SIG-M5 treated with dmso at 0.1 percent for 504 hours (cell line): ENCODE measurements around the gene ELFN1.
"Not testable (repeated sequence)": the region's sequence is repeated elsewhere in the genome, so short reads cannot be mapped to it uniquely, and the experiment has no call there.

Experiments used
- DNase-seq: peaks from one replicate; lab custom pipeline; 2025; ENCODE audit not compliant: unreplicated experiment; lab: John Stamatoyannopoulos, UW

ELFN1 gene

DNA sequence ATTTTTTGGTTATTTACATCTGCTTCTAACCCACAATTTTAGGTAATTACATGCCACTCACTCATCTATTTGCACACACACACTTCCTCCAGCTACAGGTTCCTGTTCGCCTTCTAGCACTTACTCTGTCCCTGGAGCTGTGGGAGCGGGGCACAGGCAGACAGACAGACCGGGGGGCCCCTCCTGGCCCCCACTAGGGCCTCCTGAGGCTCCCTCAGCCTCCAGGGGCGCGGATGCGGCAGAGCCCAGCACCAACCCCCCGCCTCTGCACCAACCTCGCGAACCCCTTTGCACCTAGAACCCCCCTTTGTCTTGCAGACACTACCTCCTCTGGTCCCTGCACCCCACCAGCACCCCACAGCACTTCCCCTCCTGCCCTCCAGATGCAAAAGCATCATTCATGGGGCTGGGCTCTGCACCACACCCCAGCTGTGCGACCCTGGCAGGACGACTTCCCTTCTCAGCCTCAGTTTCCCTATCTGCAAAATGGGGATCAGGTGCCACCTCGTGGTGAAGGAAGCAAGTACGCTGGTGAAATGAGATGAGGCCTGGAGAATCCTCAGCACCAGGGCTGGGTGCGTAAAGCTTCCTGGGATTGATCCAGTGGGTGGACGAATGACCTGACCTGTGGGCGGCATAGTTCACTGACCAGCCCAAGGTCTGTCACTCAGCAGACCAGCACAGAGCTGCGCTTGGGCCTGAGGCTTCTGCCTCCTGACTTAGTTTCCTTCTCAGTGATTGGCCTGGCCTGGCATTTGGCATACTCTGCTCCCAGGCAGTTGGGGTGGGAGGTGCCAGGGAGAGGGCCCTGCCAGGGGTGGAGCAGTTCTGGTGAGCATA, 37.9 kb downstream of the ELFN1 start:
- DNase-seq, result no peak

DNA sequence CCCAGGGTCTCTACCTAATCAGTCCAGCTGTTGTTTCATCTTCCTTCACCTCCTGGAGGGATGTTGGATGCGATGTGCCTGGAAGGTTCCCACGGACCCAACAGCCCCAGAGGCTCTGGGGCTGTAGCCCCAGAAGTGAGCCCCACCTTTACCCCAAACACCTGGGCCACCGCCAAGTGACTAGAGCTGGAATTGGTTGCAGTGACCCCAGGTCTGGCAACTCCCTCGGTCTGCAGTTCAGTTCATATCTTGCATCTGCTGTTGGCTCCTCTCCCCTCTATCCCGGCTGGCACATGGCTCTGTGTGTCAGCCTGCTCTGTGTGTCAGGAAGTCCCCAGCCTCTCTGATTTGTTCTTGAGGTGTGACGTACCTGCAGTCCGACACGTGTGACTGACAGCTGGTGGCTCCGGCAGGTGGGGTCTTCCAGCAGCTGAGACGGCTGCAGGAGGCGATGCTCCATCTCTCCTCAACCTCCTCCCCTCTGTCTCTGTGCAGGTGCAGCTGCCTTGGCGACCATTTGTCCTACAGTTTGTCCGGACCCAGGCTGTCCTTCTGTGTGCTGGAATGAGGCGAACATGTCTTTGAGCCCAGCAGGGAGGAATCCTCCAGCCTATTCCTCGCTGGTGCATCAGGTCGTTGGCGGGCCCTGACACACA, 38.6 kb downstream of the ELFN1 start:
- DNase-seq, result no peak

DNA sequence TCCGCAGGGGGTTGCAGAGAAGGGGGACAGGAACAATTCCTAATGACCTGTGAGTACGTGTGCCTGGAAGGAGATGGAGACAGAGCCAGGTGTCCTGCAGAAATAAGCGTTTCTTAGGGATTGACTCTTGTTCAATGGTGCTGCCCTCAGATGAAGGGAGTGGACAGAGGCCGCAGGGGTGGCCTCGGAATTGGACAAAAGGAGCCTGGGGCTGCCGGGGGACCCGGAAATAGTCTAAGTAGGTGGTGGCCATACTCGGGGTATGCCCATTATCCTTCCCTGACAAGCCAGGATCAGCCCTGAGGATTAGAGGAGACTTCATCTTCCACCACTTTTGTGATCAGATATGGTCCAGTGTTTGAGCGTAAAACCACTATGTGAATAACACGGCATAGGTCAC, 39.2 kb downstream of the ELFN1 start:
- no peak for DNase-seq

DNA sequence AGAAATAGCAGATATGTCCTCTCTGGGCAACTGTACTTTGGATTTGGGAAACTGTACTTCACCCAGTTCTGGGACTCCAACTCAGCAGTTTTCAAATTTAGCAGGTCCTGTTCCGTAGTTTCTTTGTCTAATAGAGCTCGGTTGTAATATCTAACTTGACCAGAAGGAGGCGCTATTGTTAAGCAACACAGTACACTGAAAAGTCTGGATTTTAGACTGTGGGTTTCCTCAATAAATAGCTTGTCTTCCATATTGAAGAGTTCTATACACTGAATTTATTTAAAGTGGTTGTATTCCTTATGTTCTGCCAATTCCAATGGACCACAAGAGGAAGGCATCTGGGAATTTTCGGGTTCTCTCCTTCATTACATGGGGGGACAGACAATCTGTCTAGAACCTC, 39.8 kb downstream of the ELFN1 start:
- no peak for DNase-seq

DNA sequence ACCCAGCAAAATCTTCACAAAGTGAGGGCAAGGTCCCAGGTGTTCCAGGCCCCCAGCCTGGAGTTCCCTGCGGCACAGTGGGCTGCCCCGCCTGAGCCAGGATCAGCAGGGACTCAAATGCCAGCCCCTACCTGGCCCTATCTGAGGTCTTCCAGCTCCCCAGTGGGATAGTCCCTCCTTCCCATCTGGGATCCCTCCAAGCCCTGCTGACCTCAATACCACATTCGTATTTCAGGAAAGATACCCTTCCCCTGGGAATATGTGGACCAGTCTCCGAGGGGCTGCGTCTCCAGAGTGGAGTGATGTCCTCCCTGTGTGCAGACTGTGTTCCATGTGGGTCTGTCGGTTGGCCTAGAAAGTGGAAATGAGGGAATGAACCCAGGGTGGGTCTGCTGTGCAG, 40.9 kb downstream of the ELFN1 start:
- DNase-seq, result no peak

DNA sequence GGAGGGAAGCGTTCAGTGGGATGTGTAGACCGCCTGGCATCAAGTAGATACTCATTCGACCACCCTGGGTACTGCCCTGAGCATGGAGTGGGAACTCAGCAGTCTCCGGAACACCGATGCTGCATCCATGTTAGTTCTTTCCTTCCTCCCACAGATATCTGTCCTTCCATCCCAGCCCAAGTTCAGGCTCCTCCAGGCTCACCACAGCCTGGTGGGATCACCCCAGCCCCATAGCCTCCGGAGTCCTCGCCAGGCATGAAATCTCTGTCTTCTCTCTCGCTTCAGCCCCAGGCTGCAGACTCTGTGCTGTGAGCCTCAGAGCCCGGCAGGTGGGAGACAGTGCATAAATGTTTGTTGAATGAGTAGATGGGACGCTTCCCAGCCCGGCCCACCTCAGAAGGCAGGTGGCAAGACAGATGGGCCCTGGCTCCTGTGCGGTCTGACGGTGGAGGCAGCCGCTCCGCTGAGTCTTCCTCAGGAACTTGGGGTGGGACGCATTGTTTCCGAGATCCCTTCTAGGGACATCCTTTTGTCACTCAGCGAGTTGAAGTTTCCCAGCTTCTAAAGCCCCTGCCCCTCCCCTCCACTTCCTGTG, 42.9 kb downstream of the ELFN1 start:
- DNase-seq, result no peak

DNA sequence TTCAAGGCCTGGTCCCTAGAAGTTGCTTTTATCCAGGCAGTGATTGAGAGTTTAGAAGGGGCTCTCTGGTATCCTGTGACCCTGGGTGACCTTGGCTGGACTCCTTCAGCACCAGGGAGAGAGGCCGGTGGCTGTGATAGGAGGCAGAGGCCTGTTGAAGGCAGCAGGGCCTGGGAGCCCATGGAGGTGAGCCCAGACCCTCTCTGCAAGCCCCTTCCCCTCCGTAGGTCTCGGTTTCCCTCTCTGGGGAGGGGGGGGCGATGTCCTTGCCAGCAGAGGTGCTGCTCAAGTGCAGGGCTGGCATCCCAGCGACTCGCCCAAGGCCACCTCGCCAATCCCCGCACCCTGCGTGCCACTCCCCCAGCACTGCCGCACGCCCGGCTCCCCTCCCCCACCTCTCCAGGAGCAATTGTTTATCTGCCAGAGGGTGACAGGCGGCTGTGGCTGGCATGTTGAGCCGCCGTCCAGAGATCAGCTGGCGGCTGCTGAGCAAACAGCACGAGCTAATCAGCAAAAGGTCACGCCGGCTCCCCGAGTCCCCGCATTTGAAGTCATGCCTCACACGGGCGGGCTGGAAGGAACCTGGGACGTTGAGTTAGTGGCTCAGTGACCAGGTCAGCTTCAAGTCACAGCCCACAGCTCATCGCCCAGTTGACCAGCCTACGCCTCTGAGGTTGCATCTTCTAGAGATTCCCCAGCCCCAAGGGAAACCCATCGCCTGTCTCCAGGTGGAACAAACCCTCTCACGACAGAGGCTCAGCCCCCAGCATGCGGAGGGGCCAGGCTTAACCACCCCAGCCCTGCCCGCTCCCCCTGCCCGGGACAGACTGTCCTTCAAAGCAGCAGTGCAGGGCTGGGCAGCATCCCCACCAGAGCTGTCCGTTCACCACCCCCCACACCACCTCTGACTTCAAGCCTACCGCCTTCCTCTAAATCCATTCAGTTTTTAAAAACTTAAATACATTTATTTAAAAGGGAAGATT, 43.7 kb downstream of the ELFN1 start:
- no peak for DNase-seq

DNA sequence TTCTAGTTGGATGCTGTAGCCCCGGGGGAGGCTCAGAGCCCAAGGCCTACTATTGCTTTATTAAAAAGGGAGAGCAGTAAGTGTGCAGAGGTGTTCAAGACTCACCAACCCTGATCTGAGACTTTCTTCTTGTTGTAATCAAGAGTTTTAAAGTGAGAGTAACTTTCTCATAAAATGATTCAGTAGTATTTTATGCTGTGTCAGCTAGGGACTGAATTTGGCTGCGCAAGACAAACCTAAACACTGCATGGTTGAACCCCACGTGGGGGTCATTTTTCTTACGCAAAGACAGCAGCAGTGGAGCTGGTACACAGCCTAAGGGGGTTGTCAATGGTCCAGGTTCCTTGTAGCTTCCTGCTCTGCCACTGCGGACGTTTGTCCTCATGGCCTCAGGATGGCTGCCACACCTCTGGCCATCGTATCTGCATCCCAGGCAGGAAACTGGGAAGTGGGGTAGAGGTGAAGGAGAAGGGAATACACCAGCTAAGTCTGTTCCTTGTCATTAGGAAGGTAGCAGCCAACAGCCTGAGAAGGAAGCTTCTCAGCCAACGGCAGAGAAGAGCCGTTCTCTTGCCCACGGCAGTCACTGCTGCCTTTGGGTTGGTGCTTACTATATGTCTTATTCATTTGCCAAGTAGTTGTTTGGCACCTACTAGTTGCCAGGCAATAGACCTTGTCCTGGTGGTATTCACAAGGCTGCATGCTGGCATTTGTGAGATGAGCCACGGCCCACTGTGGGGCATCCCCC, 44.7 kb downstream of the ELFN1 start:
- DNase-seq, result no peak

DNA sequence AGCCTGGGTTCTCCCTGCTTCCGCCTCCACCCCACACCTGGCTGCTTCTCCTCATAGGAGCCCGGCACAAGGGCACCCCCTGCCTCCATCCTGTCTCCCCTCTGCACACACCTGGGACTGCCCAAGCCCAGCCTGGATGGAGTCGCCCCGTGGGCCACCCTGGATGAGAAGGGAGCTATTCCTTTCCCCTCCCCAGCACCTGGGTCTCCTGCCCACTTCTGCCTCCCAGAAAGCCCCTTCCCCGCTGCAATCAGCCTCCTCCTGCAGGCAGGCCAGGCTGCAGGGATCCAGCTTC, 45.2 kb downstream of the ELFN1 start:
- DNase-seq, result no peak

DNA sequence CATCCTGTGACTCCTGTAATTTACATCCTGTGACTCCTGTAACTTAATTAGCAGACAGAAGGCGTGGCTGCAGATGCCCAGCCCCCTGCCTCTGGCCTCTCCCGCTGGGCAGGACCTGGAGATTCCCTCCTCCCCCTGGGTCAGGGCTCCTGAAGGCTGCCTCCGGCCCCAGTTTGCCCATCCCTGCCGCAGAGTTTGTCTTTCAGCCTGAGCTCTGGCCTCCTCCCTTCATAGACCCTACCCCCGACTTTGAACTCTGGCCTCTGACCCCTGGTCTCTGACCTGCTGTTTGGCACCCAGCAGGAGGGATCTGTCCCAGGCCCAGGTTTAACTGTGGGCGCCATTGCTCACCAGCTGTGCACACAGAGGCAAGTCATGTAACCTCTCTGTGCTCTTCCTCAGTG, 45.6 kb downstream of the ELFN1 start:
- no peak for DNase-seq

DNA sequence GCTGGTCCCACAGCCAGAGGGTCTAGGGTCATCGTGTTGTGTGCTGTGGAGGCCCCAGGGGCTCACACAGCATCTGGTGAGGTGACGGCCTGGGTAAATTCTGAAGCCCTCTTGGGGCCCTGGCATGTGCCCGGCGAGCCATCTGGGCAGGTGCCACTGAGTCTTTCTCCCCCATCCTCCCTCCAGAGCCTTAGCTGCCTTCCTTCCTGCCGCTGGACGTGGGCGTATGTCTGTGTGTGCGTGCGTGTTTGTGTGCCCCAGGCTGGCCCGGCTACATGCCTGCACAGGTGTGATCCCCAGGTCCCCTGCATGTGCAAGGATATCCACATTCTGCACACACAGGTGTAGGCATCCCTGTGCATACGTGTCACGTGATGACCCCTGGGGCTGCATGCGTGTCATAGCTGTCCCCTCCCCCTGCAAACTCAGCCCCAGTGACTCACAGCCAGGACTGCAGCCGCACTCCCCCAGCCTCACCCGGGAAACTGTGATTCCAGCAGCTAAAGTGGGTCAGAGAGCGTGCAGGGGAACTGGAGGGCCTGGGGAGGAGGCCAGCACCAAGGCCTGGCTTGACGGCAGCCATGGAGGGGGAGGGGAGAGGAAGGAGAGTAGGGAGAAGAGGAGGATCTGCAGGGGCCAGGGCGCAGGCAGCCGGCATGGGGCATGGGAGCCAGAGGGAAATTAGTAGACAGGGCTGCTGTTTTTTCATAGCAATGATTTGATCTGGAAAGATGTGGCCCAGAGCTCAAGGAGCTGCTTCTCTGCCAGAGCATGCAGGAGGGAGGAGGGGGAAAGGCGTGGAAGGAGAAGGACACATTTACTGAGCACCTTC, 46.4 kb downstream of the ELFN1 start:
- DNase-seq, result no peak

DNA sequence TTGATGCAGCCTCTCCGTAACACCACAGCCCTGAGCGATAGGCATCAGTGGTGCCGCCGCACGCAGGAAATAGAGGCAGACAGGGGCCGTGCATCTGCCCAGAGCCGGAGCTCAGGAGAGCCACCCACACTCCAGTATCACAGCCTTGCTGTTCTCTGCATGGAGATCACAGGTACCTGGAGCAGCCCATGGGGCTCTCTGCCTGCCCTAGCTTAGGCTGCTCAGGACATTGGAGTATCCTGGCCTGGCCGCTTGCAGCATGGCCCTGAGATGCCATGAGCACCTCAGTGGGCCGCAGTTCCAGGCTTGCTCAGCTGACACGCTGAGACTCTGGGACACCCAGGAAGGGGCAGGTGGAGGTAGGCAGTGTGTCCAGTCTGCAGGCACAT, 47.0 kb downstream of the ELFN1 start:
- DNase-seq, result no peak

DNA sequence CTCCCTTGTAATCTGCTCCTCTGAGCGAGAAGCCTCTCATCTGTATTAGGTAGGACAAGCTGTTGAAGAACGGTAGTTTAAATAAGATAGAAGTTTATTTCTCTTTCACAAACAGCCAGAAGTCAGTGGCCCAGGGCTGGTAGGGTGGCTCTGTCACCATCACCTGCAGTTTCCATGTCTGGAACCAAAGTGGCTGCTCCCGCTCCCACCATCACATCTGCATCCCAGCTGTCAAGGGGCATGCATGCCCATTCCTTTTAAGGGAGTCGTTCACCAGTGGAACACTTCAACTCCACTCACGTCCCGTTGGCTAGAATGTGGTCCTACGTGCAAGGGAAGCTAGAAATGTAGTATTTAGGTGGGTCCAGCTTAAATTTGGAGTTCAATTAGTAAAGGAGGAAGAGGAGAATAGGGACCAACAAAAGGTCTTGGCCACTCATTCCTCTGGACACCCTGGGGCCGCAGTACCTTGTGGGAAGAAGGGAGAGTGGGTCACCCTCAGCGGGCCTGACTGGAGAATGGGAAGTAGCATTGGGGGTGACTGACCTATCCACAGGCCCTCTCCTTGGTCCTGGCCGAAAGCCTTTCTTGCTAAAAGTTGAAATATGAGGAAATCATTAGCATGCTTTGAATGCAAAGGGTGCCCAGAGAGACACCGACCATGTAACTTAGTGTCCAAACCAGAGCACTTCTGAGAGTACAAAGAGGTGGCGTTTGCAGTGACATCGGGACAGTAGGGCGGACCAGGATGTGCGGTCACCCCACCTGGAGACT, 48.0 kb downstream of the ELFN1 start:
- no peak for DNase-seq

DNA sequence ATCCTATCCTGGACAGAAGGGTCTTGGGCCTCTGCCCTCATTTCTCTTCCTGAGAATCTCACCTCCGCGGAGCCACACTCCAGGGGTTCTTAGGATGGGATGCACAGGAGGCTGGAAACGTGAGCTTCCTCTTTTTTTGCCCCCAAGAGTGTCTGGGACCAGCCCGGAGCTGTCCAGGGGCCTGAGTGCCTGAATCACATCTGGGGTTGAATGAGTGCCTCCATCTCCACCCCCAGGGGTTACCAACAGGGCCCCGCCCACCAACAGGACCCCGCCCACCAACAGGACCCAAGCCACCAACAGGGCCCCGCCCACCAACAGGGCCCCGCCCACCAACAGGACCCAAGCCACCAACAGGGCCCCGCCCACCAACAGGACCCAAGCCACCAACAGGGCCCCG, 48.8 kb downstream of the ELFN1 start:
- not testable (repeated sequence) for DNase-seq

DNA sequence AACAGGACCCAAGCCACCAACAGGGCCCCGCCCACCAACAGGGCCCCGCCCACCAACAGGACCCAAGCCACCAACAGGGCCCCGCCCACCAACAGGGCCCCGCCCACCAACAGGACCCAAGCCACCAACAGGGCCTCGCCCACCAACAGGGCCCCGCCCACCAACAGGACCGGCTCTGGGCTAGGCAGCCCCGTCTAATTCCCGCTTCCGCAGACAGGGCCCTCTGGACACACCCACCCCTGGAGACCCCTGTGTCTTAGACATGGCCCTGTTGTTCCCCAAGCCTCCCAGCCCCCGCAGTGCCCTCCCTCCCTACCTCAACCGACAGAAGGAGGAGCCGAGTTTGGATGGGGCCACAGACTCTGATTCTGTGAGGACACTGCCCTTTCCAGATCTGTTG, 49.2 kb downstream of the ELFN1 start:
- DNase-seq, result not testable (repeated sequence)

DNA sequence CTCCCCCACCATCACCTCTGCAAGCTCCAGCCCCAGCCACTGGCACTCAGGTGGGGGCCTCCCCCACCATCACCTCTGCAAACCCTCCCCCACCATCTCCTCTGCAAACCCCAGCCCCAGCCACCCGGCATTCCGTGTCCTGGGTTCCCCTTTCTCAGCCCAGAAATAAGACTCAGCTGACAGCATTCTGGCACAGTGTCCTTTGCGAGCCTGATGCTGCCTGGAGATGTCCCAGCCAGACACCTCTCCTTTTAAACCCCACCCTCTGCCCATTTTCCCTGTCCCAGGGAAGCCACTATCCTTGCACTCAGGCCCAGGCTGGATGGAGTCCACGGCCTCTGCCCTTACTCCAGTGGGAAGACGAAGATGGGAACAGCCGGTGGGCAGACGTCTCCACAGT, 49.8 kb downstream of the ELFN1 start:
- DNase-seq, result no peak

DNA sequence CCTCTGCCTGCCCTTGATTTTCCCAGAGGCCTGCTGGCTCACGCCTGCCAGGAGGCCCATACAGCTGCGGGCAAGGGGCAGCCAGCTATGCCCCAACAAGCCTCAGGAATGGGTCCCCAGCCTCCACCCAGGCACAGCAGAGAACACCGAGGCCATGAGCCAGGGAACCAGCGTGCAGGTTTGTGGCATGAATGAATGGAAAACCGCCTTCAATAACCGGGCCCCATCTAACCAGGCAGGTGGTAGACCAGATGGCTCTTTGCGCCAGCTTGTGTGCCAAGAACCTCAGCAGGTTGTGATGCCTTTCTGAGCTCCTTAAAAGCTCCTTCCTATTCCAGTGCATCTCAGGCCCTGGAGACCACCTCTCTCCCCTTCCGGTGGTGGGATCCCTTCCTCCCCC, 50.2 kb downstream of the ELFN1 start:
- no peak for DNase-seq

DNA sequence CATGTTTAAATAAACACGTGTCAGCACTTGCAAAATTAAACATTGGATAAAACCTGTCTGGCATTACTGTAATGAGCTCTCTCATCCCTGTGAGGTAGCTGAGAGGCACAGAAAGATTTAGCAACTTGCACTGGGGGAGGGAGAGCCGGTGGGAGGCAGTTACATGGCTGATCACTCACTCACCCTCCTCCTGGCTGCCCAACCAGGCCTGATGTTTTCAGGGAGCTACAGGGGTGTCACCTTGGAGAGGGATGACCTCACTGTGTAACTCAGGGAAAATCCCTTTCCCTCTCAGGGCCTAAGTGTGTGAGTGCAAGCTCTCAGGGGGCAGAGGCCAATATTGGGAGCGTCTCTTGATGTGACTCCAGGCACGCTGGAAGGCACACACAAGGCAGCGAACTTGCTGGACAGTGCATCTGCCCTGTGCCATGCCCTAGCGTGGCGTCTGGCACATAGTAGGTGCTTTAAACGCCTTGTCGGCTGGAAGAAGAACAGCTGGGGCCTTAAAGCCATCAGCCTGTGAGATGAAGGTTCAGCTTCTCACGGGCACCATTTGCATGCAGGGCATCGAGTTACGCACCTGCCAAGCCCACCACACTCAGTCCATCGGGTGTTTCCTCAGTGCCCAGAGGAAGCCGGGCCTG, 51.1 kb downstream of the ELFN1 start:
- DNase-seq, result no peak

DNA sequence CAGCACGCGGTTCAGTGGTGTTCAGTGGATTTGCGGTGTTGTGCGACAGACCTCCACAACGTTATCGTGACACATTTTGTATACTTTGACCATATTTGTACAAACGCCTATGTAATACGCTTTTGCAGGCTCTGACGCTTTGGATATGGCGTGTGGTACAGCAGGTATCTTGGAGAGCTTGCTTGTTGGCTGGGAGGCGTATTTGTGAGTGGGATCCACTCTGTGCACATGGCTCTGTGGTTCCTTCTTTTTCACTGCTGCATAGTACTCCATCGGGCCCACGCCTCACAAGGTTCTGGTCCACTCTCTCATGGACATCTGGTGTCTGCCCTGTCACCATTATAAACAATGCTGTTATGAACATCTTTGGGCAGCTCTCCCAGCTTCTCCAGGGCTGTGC, 53.2 kb downstream of the ELFN1 start:
- DNase-seq, result no peak
